Retinal pigment epithelial cell (primary cell): Measurements from ENCODE around the gene ASXL1.
"Not testable (repeated sequence)": the region's sequence is repeated elsewhere in the genome, so short reads cannot be mapped to it uniquely, and the experiment has no call there.

Experiments used
- DNase-seq: peaks from one replicate; pipeline ENCODE4 v3.0.0-alpha.2; 2010; ENCODE audit warnings: low read depth
- H3K4me3 ChIP-seq: 2 replicates; pipeline ENCODE4 v1.5.1; 2011; ENCODE audit warnings: mild to moderate bottlenecking, low read length, control low read depth, moderate library complexity
- TF ChIP-seq, protein P1 (sequence below): conservative IDR thresholded peaks from 2 replicates; pipeline ENCODE4 v1.5.1; 2011; ENCODE audit warnings: low read depth, low read length, control low read depth, inconsistent platforms

The ASXL1 gene

GRCh38 chr20:32404017-32404416 lies 45.9 kb downstream of the ASXL1 start:
- DNase-seq, result no peak
- TF ChIP-seq, protein P1, sequence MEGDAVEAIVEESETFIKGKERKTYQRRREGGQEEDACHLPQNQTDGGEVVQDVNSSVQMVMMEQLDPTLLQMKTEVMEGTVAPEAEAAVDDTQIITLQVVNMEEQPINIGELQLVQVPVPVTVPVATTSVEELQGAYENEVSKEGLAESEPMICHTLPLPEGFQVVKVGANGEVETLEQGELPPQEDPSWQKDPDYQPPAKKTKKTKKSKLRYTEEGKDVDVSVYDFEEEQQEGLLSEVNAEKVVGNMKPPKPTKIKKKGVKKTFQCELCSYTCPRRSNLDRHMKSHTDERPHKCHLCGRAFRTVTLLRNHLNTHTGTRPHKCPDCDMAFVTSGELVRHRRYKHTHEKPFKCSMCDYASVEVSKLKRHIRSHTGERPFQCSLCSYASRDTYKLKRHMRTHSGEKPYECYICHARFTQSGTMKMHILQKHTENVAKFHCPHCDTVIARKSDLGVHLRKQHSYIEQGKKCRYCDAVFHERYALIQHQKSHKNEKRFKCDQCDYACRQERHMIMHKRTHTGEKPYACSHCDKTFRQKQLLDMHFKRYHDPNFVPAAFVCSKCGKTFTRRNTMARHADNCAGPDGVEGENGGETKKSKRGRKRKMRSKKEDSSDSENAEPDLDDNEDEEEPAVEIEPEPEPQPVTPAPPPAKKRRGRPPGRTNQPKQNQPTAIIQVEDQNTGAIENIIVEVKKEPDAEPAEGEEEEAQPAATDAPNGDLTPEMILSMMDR, result no peak
- no peak overlapping the region for H3K4me3 ChIP-seq

GRCh38 chr20:32406701-32407100 lies 48.6 kb downstream of the ASXL1 start:
- no peak overlapping the region for H3K4me3 ChIP-seq
- DNase-seq, result no peak
- TF ChIP-seq, protein P1, result no peak

DNA sequence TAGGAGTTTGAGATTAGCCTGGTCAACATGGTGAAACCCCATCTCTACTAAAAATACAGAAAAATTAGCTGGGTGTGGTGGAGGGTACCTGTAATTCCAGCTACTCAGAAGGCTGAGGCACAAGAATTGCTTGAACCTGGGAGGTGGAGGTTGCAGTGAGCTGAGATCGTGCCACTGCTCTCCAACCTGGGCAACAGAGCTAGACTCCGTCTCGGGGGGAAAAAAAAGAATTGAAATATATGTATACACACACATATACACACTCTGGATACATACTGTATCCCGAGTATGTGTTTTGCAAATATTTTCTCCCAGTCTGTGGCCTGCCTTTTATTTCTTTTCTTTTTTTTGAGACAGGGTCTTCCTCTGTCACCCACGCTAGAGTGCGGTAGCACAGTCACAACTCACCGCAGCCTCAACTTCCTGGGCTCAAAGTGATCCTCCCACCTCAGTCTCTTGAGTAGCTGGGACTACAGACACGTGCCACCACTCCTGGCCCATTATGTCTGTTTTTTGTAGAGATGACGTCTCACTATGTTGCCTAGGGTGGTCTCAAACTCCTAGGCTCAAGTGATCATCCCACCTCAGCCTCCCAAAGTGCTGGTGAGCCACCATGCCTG lies 49.1 kb downstream of the ASXL1 start:
- not testable (repeated sequence) for DNase-seq, H3K4me3 ChIP-seq

- no peak for DNase-seq
- H3K4me3 ChIP-seq, result no peak overlapping the region
- TF ChIP-seq, protein P1, result no peak
These were observed 54.0 kb downstream of the ASXL1 start for GRCh38 chr20:32411955-32412706.

DNA sequence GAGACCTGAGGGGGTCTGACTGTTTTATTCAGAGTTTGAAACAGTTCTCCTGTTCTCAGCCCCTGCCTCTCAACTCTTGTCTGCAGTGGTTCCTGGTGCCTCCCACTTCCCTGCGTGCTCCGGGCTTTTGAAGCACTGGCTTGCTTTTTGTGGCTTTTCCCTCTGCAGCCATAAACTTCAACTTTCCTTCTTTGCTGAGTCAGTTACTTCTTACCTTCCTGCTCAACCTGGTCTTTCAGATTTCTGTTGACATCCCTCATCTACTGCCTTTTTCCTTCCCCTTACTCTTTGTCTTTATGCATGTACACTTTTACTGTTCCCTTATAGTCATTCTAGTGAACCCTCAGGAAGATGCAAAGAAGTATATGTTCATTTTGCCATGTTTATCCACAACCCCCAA lies 57.4 kb downstream of the ASXL1 start:
- H3K4me3 ChIP-seq, result no peak overlapping the region
- TF ChIP-seq, protein P1, result no peak
- no peak for DNase-seq

- TF ChIP-seq, protein P1, result no peak
- no peak for DNase-seq
- H3K4me3 ChIP-seq, result no peak overlapping the region
These were observed 58.1 kb downstream of the ASXL1 start for GRCh38 chr20:32416206-32416605.

GRCh38 chr20:32418376-32418775 lies 60.2 kb downstream of the ASXL1 start:
- TF ChIP-seq, protein P1, result no peak
- no peak for DNase-seq
- H3K4me3 ChIP-seq, result no peak overlapping the region
